Tibial nerve (tissue), 4 donors: ENCODE data around the gene AFAP1. TPM values are rescaled to one million over a fixed set of nuclear protein-coding genes. Genes with fewer than 3 reads are reported as not detected.

Experiments used
- DNase-seq, 2 donors: peaks; one replicate each; pipeline ENCODE4 v3.0.0-alpha.2; 2019; ENCODE audit warnings: low spot score in 2 of 2
- H3K27ac ChIP-seq, 4 donors: fragments of 200-600 bp; sonication (generic) in 3 of 4; one replicate each; pipeline ENCODE4 v1.5.1; 2017 to 2019; ENCODE audit warnings: mild to moderate bottlenecking in 1 of 4
- H3K27me3 ChIP-seq, 2 donors: fragments of 200-600 bp; sonication (generic) in 1 of 2; one replicate each; pipeline versions ENCODE4 v1.5.1 to v1.6.0; 2017 to 2019
- H3K36me3 ChIP-seq, 3 donors: fragments of 200-600 bp; sonication (generic); one replicate each; pipeline ENCODE4 v1.5.1; 2018 to 2019
- H3K4me1 ChIP-seq, 4 donors: fragments of 200-600 bp; sonication (generic) in 3 of 4; one replicate each; pipeline ENCODE4 v1.5.1; 2017 to 2019
- H3K4me3 ChIP-seq, 4 donors: fragments of 200-600 bp; sonication (generic) in 3 of 4; one replicate each; pipeline ENCODE4 v1.5.1; 2017 to 2019; ENCODE audit warnings: mild to moderate bottlenecking in 1 of 4, moderate library complexity in 1 of 4
- H3K9me3 ChIP-seq, 4 donors: fragments of 200-600 bp; sonication (generic) in 3 of 4; one replicate each; pipeline ENCODE4 v1.5.1; 2017 to 2019
- CTCF ChIP-seq, 5 experiments: fragments of 200-600 bp in 3 of 5; fragments of 450-650 bp in 2 of 5; sonication (generic) in 3 of 5; IDR thresholded peaks; one replicate each; pipeline ENCODE4 v1.5.1; 2016 to 2019; ENCODE audit warnings: antibody characterized with exemption in 5 of 5, mild to moderate bottlenecking in 3 of 5, moderate library complexity in 2 of 5
- EP300 ChIP-seq, 2 donors: sonication (generic); formaldehyde crosslinking; IDR thresholded peaks; one replicate each; pipeline ENCODE4 v1.6.1; 2017; ENCODE audit warnings: antibody characterized with exemption in 2 of 2, mild to moderate bottlenecking in 1 of 2
- POLR2A ChIP-seq, 2 donors: fragments of 450-650 bp; IDR thresholded peaks; one replicate each; pipeline ENCODE4 v1.6.1; 2017; ENCODE audit warnings: antibody characterized with exemption in 2 of 2, mild to moderate bottlenecking in 2 of 2, moderate library complexity in 2 of 2
- WGBS, 2 donors: methylation state at CpG; one replicate each; pipeline ENCODE4 v1.1.5; 2018; 5-methylcytosine and 5-hydroxymethylcytosine counted together
- total RNA-seq, 4 donors: library from RNA; depleted of rRNA; stranded (reverse); fragments of >200 nt; gene quantifications; one replicate each; pipeline ENCODE4 v1.1.0, GENCODE V29; 2016

Gene AFAP1
- total RNA-seq, 4 donors from 2014 or later = 23.2 to 34.9 (median 32.1) TPM

GRCh38 chr4:7781366-7781765 lies 158.3 kb downstream of the AFAP1 start:
- Histone ChIP-seq H3K27ac (peak overlapping the region in 2 of 4 donors; percentile 67 to 80), H3K4me1 (peaks cover 0 to 46% (median 14%) of the 10 kb centered on the region in 4 donors), H3K36me3 (peaks cover 0 to 48% (median 0%) of the 10 kb centered on the region in 3 donors), H3K27me3 (no peaks in the 10 kb centered on the region), H3K9me3 (no peaks in the 10 kb centered on the region), H3K4me3 (no peak overlapping the region)
- WGBS, 2 donors = 51 to 54% methylated on average over 13 of the region's 13 CpGs
- DNase-seq = no peak
- TF ChIP-seq EP300 (IDR thresholded peaks at IDR 0.05) = no peak
- no peak for TF ChIP-seq POLR2A (IDR thresholded peaks at IDR 0.05)
- TF ChIP-seq CTCF (IDR thresholded peaks at IDR 0.05) = no peak

- WGBS, 2 donors = 65 to 73% methylated on average over 5 of the region's 5 CpGs
- Histone ChIP-seq H3K4me3 (no peak overlapping the region), H3K9me3 (no peaks in the 10 kb centered on the region), H3K27ac (peak overlapping the region in 2 of 4 donors; percentile 67 to 80), H3K4me1 (peaks cover 0 to 46% (median 14%) of the 10 kb centered on the region in 4 donors), H3K27me3 (no peaks in the 10 kb centered on the region), H3K36me3 (peaks cover 0 to 46% (median 0%) of the 10 kb centered on the region in 3 donors)
- no peak for DNase-seq
- no peak for TF ChIP-seq EP300 (IDR thresholded peaks at IDR 0.05)
- TF ChIP-seq POLR2A (IDR thresholded peaks at IDR 0.05) = no peak
- TF ChIP-seq CTCF (IDR thresholded peaks at IDR 0.05) = no peak
Measured at GRCh38 chr4:7780751-7781348, 158.8 kb downstream of the AFAP1 start.

- Histone ChIP-seq H3K4me1 (peaks cover 0 to 46% (median 14%) of the 10 kb centered on the region in 4 donors), H3K27me3 (no peaks in the 10 kb centered on the region), H3K9me3 (no peaks in the 10 kb centered on the region), H3K36me3 (peaks cover 0 to 39% (median 0%) of the 10 kb centered on the region in 3 donors), H3K27ac (peak overlapping the region; percentile 45 to 89 (median 66)), H3K4me3 (peak overlapping the region in 3 of 4 donors; percentile 24 to 41 (median 39))
- WGBS, 2 donors = 34 to 40% methylated on average over 5 of the region's 5 CpGs
- DNase-seq = no peak
- TF ChIP-seq EP300 (IDR thresholded peaks at IDR 0.05) (peak in 1 of 2 donors; percentile 16), POLR2A (IDR thresholded peaks at IDR 0.05) (no peak)
Measured at GRCh38 chr4:7779432-7779768, 160.3 kb downstream of the AFAP1 start.

GRCh38 chr4:7778510-7779431 lies 160.9 kb downstream of the AFAP1 start:
- peak overlapping the region; percentile 11 to 41 (median 32) for H3K4me3 ChIP-seq
- no peaks in the 10 kb centered on the region for H3K27me3 ChIP-seq
- H3K4me1 ChIP-seq = peaks cover 0 to 46% (median 14%) of the 10 kb centered on the region in 4 donors
- TF ChIP-seq EP300 (IDR thresholded peaks at IDR 0.05) (no peak), CTCF (IDR thresholded peaks at IDR 0.05) (no peak), POLR2A (IDR thresholded peaks at IDR 0.05) (no peak)
- H3K9me3 ChIP-seq = no peaks in the 10 kb centered on the region
- no peak for DNase-seq
- H3K27ac ChIP-seq = peak overlapping the region; percentile 45 to 89 (median 66)
- peaks cover 0 to 39% (median 0%) of the 10 kb centered on the region in 3 donors for H3K36me3 ChIP-seq
- 45 to 51% methylated on average over 21 to 24 of the region's 24 CpGs for WGBS, 2 donors

GRCh38 chr4:7777871-7778509 lies 161.7 kb downstream of the AFAP1 start:
- DNase-seq = no peak
- WGBS, 2 donors = 91 to 93% methylated on average over 10 of the region's 10 CpGs
- no peak for TF ChIP-seq EP300 (IDR thresholded peaks at IDR 0.05)
- no peak for TF ChIP-seq POLR2A (IDR thresholded peaks at IDR 0.05)
- no peak for TF ChIP-seq CTCF (IDR thresholded peaks at IDR 0.05)
- peak overlapping the region; percentile 45 to 89 (median 66) for H3K27ac ChIP-seq
- no peaks in the 10 kb centered on the region for H3K27me3 ChIP-seq
- peak overlapping the region in 2 of 4 donors; percentile 11 to 39 for H3K4me3 ChIP-seq
- H3K9me3 ChIP-seq = no peaks in the 10 kb centered on the region
- H3K4me1 ChIP-seq = peaks cover 0 to 50% (median 14%) of the 10 kb centered on the region in 4 donors
- H3K36me3 ChIP-seq = peaks cover 0 to 43% (median 0%) of the 10 kb centered on the region in 3 donors
